Lung (tissue), 12 donors: ENCODE results near the gene PLCL1. TPM values are rescaled to one million over a fixed set of nuclear protein-coding genes. Genes with fewer than 3 reads are reported as not detected.
A peak's percentile ranks its signal among the peaks of the same experiment; 100 is the strongest.

ENCODE experiments used
- ATAC-seq: fragments of 200-7000 bp; cut with Tn5 transposase; one replicate; pipeline ENCODE4 v1.9.1; 2020; ENCODE audit warnings: moderate number of reproducible peaks; ENCODE audit not compliant: insufficient read depth, low FRiP score
- DNase-seq, 3 donors: peaks; one replicate each; pipeline ENCODE4 v3.0.0-alpha.2; 2013 to 2017
- H3K27ac ChIP-seq, 2 donors: one replicate each; pipeline ENCODE4 v1.5.1; 2013; ENCODE audit warnings: mild to moderate bottlenecking in 2 of 2, moderate library complexity in 2 of 2, control low read depth in 1 of 2, inconsistent platforms in 1 of 2, low read depth in 1 of 2, low read length in 1 of 2
- H3K27me3 ChIP-seq, 3 donors: one replicate each; pipeline ENCODE4 v1.5.1; 2013; ENCODE audit warnings: low read length in 2 of 3; ENCODE audit not compliant: control insufficient read depth in 3 of 3, insufficient read depth in 3 of 3
- H3K36me3 ChIP-seq, 4 donors: one replicate each; pipeline ENCODE4 v1.5.1; 2013; ENCODE audit warnings: low read length in 4 of 4, mild to moderate bottlenecking in 1 of 4, moderate library complexity in 1 of 4; ENCODE audit not compliant: control insufficient read depth in 4 of 4, insufficient read depth in 4 of 4
- H3K4me1 ChIP-seq, 5 donors: one replicate each; pipeline ENCODE4 v1.5.1; 2013; ENCODE audit warnings: low read length in 5 of 5, mild to moderate bottlenecking in 2 of 5, moderate library complexity in 1 of 5; ENCODE audit not compliant: control insufficient read depth in 5 of 5, insufficient read depth in 5 of 5
- H3K4me3 ChIP-seq: one replicate; pipeline ENCODE4 v1.5.1; 2013; ENCODE audit warnings: mild to moderate bottlenecking, control low read depth, moderate library complexity
- H3K9ac ChIP-seq, 2 donors: one replicate each; pipeline ENCODE4 v1.5.1; 2013; ENCODE audit warnings: low read length in 2 of 2, control low read depth in 1 of 2; ENCODE audit not compliant: insufficient read depth in 1 of 2
- H3K9me3 ChIP-seq, 4 donors: one replicate each; pipeline ENCODE4 v1.5.1; 2013; ENCODE audit warnings: low read length in 3 of 4, mild to moderate bottlenecking in 1 of 4, moderate library complexity in 1 of 4; ENCODE audit not compliant: control insufficient read depth in 4 of 4, insufficient read depth in 3 of 4
- CTCF ChIP-seq: IDR thresholded peaks from 2 replicates; pipeline ENCODE4 v1.5.1; 2012; ENCODE audit warnings: mild to moderate bottlenecking; ENCODE audit errors: control extremely low read depth, extremely low read depth
- WGBS, 2 donors: extraction: QIAGEN DNeasy Blood & Tissue Kit; methylation state at CpG; one replicate each; pipeline ENCODE4 v1.1.7; 2013; 5-methylcytosine and 5-hydroxymethylcytosine counted together
- polyA plus RNA-seq, 2 donors: library from polyadenylated mRNA; stranded (reverse); fragments of 200-250 nt; gene quantifications; one replicate each; pipeline ENCODE4 v1.2.1, GENCODE V29; 2013
- total RNA-seq, 2 donors: library from RNA; depleted of rRNA in 1 of 2; stranded (reverse); fragments of >200 nt in 1 of 2; gene quantifications; one replicate each; pipeline ENCODE4 v1.2.1, GENCODE V29; 2014 to 2021
- donor health status: control.
- donor health status: control.
- donor health status: Bipolar disorder and iron deficiency.
- donor health status: healthy.
- donor health status: DM: yes; HTN: yes; CAD: no.

PLCL1 gene
- total and polyA plus RNA-seq, 4 donors = 1.1 to 13.0 (median 2.9) TPM

GRCh38 chr2:197938555-197938954, 134.2 kb downstream of the PLCL1 start:
- no peaks in the 10 kb centered on the region for H3K9me3 ChIP-seq
- TF ChIP-seq CTCF = no peak
- no peaks in the 10 kb centered on the region for H3K36me3 ChIP-seq
- 81 to 88% methylated on average over 1 of the region's 1 CpG for WGBS, 2 donors
- no peaks in the 10 kb centered on the region for H3K27me3 ChIP-seq
- peaks cover 0 to 21% (median 11%) of the 10 kb centered on the region in 5 donors for H3K4me1 ChIP-seq
- H3K9ac ChIP-seq = no peak overlapping the region
- ATAC-seq (no peak), DNase-seq (no peak)
- H3K27ac ChIP-seq = no peak overlapping the region
- H3K4me3 ChIP-seq = no peak overlapping the region

GRCh38 chr2:197939787-197940186, 135.4 kb downstream of the PLCL1 start:
- WGBS, 2 donors = 86 to 87% methylated on average over 3 of the region's 3 CpGs
- no peak for ATAC-seq
- no peaks in the 10 kb centered on the region for H3K36me3 ChIP-seq

GRCh38 chr2:197940382-197940781, 136.0 kb downstream of the PLCL1 start:
- Histone ChIP-seq H3K36me3 (no peaks in the 10 kb centered on the region), H3K9me3 (peaks cover 0 to 3% (median 0%) of the 10 kb centered on the region in 4 donors), H3K27me3 (no peaks in the 10 kb centered on the region), H3K4me1 (peaks cover 0 to 24% (median 10%) of the 10 kb centered on the region in 5 donors), H3K27ac (no peak overlapping the region), H3K4me3 (no peak overlapping the region), H3K9ac (no peak overlapping the region)
- ATAC-seq = no peak
- 88% methylated on average over 1 of the region's 1 CpG for WGBS, 2 donors
- no peak for TF ChIP-seq CTCF
- peak; percentile 73 to 95 (median 92) for DNase-seq

More at GRCh38 chr2:197939787-197940186, 135.4 kb downstream of the PLCL1 start:
- no peak for DNase-seq
- peaks cover 0 to 3% (median 0%) of the 10 kb centered on the region in 4 donors for H3K9me3 ChIP-seq
- H3K4me1 ChIP-seq = peaks cover 0 to 20% (median 10%) of the 10 kb centered on the region in 5 donors
- no peak overlapping the region for H3K27ac ChIP-seq
- TF ChIP-seq CTCF = no peak
- no peak overlapping the region for H3K4me3 ChIP-seq
- H3K27me3 ChIP-seq = no peaks in the 10 kb centered on the region
- no peak overlapping the region for H3K9ac ChIP-seq

- Histone ChIP-seq H3K9me3 (peaks cover 0 to 3% (median 0%) of the 10 kb centered on the region in 4 donors), H3K27ac (no peak overlapping the region), H3K27me3 (no peaks in the 10 kb centered on the region), H3K9ac (no peak overlapping the region), H3K36me3 (no peaks in the 10 kb centered on the region), H3K4me3 (no peak overlapping the region), H3K4me1 (peaks cover 0 to 28% (median 10%) of the 10 kb centered on the region in 5 donors)
- ATAC-seq = no peak
- WGBS, 2 donors = 85 to 94% methylated on average over 1 of the region's 1 CpG
- no peak for DNase-seq
- no peak for TF ChIP-seq CTCF
Observed at GRCh38 chr2:197941715-197942114, 137.3 kb downstream of the PLCL1 start.
